Gastrocnemius medialis (tissue), 4 donors: ENCODE data around the gene PRAMEF27.
"Not testable (repeated sequence)": the region's sequence is repeated elsewhere in the genome, so short reads cannot be mapped to it uniquely, and the experiment has no call there.

Source experiments
- CTCF ChIP-seq, 5 experiments: fragments of 450-650 bp in 3 of 5; fragments of 200-600 bp in 2 of 5; sonication (generic) in 2 of 5; IDR thresholded peaks in 4 of 5; conservative IDR thresholded peaks in 1 of 5; 1 replicate in 4 of 5; 2 replicates in 1 of 5; pipeline ENCODE4 v1.5.1; 2016 to 2019; ENCODE audit warnings: antibody characterized with exemption in 5 of 5, mild to moderate bottlenecking in 3 of 5, moderate library complexity in 3 of 5
- POLR2A ChIP-seq, 2 donors: fragments of 450-650 bp; IDR thresholded peaks; one replicate each; pipeline ENCODE4 v1.6.1; 2017; ENCODE audit warnings: antibody characterized with exemption in 2 of 2, mild to moderate bottlenecking in 2 of 2, moderate library complexity in 2 of 2

- TF ChIP-seq POLR2A (IDR thresholded peaks at IDR 0.05); CTCF (IDR thresholded peaks at IDR 0.05 in 4 of 5, conservative IDR thresholded peaks at IDR 0.05 in 1 of 5): not testable (repeated sequence)
Observed at GRCh38 chr1:13019846-13020245, 36.5 kb downstream of the PRAMEF27 start.
